HG03469 (cell line): ENCODE data around the gene PDGFA.

Experiments
- ATAC-seq: cut with Tn5 transposase; IDR thresholded peaks from one replicate; pipeline ENCODE4 v1.9.1; 2021; ENCODE audit warnings: mild to moderate bottlenecking, moderate library complexity, moderate number of reproducible peaks; ENCODE audit not compliant: unreplicated experiment

The PDGFA gene

DNA sequence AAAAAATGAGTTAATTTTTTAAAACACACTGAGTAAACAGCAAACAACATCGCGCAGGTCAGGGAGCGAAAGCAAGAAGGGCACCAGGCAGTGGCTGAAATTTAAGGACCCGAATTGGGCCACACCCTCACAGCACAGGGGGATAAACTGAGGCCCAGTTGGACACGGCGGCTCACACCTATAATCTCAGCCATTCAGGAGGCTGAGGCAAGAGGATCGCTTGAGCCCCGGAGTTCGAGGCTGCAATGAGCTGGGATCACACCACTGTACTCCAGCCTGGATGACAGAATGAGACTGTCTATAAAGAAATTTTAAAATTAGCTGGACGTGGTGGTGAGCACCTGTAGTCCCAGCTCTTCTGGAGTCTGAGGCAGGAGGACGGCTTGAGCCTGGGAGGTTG is 69.6 kb downstream of the PDGFA start:
- ATAC-seq: no peak

GRCh38 chr7:449324-450019 is 70.2 kb downstream of the PDGFA start:
- no peak for ATAC-seq

DNA sequence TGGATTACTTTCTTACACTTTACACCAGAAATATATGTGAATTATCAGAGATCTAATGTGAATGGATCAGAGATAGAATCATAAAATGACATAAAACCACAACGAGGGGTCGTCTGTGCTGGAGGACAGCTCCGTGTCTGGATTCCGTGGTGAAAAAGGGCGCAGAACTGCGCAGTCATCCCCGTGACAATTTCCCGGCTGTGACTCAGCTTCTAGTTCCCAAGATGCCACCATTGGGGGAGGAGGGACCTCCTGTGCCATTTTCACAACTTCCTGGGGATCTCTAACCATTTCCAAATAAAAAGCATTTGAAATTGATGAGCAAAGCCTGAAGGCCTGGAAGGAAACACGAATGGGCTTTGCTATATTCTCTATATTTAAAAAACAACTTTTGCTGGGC is 72.1 kb downstream of the PDGFA start:
- ATAC-seq: no peak
